ENCODE data around the gene MED12. TPM values are rescaled to one million over a fixed set of nuclear protein-coding genes. Genes with fewer than 3 reads are reported as not detected.

The MED12 gene
- total RNA-seq, 2 experiments from 2014 or later = 46.2 to 56.4 TPM

GRCh38 chrX:71140440-71140839 is 22.0 kb downstream of the MED12 start:
- POLR2A ChIA-PET = no interaction called here
- CTCF ChIA-PET = no interaction called here
- Mint-ChIP-seq H3K4me1 (peaks cover 9% of the 10 kb centered on the region), H3K27me3 (no peaks in the 10 kb centered on the region), H3K27ac (no peak overlapping the region), H3K9me3 (ENCODE audit: low read depth) (no peaks in the 10 kb centered on the region), H3K4me3 (no peak overlapping the region), H3K36me3 (ENCODE audit: low read depth) (peaks cover 15% of the 10 kb centered on the region)
- ATAC-seq (no peak), DNase-seq (no peak)
- intact Hi-C loops (cut with DNase I, micrococcal nuclease) = no loop called here

DNA sequence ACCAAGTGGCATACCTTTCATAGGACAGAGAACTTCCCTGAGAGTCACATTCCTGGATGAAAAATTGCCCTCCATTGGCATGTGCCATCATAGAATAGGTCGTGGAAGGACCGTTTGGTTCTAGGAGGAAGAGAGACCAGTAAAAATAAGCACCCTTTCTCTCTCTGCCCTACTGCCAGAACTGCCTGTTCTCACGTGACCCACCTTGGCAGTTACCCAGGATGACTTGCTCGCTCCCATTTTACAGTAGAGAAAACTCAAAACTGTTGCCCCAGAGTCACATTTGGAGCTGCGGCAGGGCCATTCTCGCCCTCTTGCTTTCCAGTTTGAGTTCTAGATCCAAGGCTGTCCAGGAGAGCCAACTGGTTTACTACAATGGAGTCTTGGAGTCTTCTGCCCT is 25.1 kb downstream of the MED12 start:
- no peak overlapping the region for H3K27ac Mint-ChIP-seq
- ATAC-seq = no peak
- intact Hi-C loops (cut with DNase I, micrococcal nuclease) = no loop called here
- no peaks in the 10 kb centered on the region for H3K9me3 Mint-ChIP-seq (ENCODE audit: low read depth)
- no peak overlapping the region for H3K4me3 Mint-ChIP-seq
- POLR2A ChIA-PET = interaction anchor here (0.7 kb wide), 1 partner anchor 19 kb away, joined by 3 read pairs; no protein-coding TSS in a partner anchor
- peaks cover 8% of the 10 kb centered on the region for H3K36me3 Mint-ChIP-seq (ENCODE audit: low read depth)
- H3K27me3 Mint-ChIP-seq = no peaks in the 10 kb centered on the region
- CTCF ChIA-PET = no interaction called here
- H3K4me1 Mint-ChIP-seq = peaks cover 17% of the 10 kb centered on the region
- no peak for DNase-seq

- Mint-ChIP-seq H3K4me3 (no peak within 1 kb of the TSS), H3K4me1 (peaks cover 15% of the 10 kb centered on the region), H3K27me3 (no peaks in the 10 kb centered on the region), H3K27ac (no peak within 1 kb of the TSS), H3K9me3 (ENCODE audit: low read depth) (no peaks in the 10 kb centered on the region), H3K36me3 (ENCODE audit: low read depth) (peaks cover 3% of the 10 kb centered on the region)
- ATAC-seq (no peak), DNase-seq (no peak)
- ChIA-PET POLR2A (interaction anchor here (0.5 kb wide), 1 partner anchor 148 kb away, joined by 3 read pairs; no protein-coding TSS in a partner anchor), CTCF (no interaction called here)
- intact Hi-C loops (cut with DNase I, micrococcal nuclease) = no loop called here
Measured at GRCh38 chrX:71144651-71145050, 26.3 kb downstream of the MED12 start, which contains the start of gene NLGN3. Gene NLGN3 (plus strand): TSS chrX:71144841. CDS start chrX:71147750, 2,909 bp downstream.

GRCh38 chrX:71147496-71148277 is 29.3 kb downstream of the MED12 start:
- no peak for ATAC-seq
- intact Hi-C loops (cut with DNase I, micrococcal nuclease) = no loop called here
- Mint-ChIP-seq H3K36me3 (ENCODE audit: low read depth) (peaks cover 1% of the 10 kb centered on the region), H3K27ac (no peak overlapping the region), H3K27me3 (no peaks in the 10 kb centered on the region), H3K4me3 (no peak overlapping the region), H3K4me1 (peaks cover 13% of the 10 kb centered on the region), H3K9me3 (ENCODE audit: low read depth) (no peaks in the 10 kb centered on the region)
- ChIA-PET CTCF (no interaction called here), POLR2A (no interaction called here)
- DNase-seq = no peak

GRCh38 chrX:71148278-71148663 is 29.9 kb downstream of the MED12 start:
- POLR2A ChIA-PET = no interaction called here

DNA sequence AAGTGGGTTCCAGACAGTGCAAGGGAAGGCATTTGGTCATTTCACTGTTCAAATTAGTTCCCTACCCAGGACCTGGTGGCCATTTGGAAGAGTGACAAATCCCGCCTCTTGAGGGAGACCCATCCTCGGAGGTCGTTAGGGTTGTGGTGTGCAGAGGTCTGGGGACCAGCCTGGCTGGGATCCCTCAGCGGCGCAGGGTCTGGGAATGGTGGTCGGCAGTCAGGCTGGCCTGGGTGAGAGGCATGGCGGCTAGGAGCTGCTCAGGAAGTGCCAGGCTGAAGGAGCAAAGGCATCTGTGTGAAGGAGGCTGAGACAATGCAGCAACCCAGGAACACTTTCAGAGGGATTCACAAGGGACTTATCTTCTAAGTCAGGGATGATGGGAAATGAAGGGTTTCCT is 33.0 kb downstream of the MED12 start:
- H3K27me3 Mint-ChIP-seq = no peaks in the 10 kb centered on the region
- DNase-seq = no peak
- POLR2A ChIA-PET = no interaction called here
- no peaks in the 10 kb centered on the region for H3K9me3 Mint-ChIP-seq (ENCODE audit: low read depth)
- peaks cover 3% of the 10 kb centered on the region for H3K4me1 Mint-ChIP-seq
- ATAC-seq = no peak
- peaks cover 2% of the 10 kb centered on the region for H3K36me3 Mint-ChIP-seq (ENCODE audit: low read depth)
- intact Hi-C loops (cut with DNase I, micrococcal nuclease) = no loop called here
- CTCF ChIA-PET = interaction anchor here (0.6 kb wide), 1 partner anchor 13 kb away, joined by 5 read pairs; no protein-coding TSS in a partner anchor
- H3K27ac Mint-ChIP-seq = no peak overlapping the region
- no peak overlapping the region for H3K4me3 Mint-ChIP-seq

More at GRCh38 chrX:71148278-71148663, 29.9 kb downstream of the MED12 start:
- Mint-ChIP-seq H3K9me3 (ENCODE audit: low read depth) (no peaks in the 10 kb centered on the region), H3K27me3 (no peaks in the 10 kb centered on the region), H3K27ac (no peak overlapping the region), H3K4me3 (no peak overlapping the region), H3K4me1 (peaks cover 13% of the 10 kb centered on the region), H3K36me3 (ENCODE audit: low read depth) (peaks cover under 1% of the 10 kb centered on the region)
- intact Hi-C loops (cut with DNase I, micrococcal nuclease) = no loop called here
- DNase-seq = no peak
- ATAC-seq = no peak
- CTCF ChIA-PET = interaction anchor here (1.1 kb wide), 1 partner anchor 30 kb away, joined by 3 read pairs; no protein-coding TSS in a partner anchor

DNA sequence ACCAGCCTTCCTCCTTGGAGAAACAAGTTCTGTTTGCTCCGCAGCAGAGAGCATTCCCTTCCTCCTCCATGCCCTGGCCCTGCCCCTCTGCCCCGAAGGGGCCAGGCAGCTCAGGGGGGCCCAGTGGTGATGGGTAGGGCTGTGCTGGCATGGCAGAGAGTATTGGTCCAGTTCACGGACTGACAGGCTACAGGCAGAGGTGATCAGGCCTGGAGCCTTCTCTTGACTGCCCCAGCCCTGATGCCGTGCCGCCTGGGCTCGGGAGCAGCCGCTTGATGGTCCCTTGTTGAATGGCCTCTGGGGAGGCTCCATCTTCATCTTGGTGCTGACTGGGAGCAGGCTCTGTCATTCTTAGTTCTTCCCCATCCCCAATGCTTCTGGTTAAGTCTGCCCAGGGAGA is 35.8 kb downstream of the MED12 start:
- DNase-seq (no peak), ATAC-seq (no peak)
- CTCF ChIA-PET = no interaction called here
- Mint-ChIP-seq H3K36me3 (ENCODE audit: low read depth) (peaks cover 2% of the 10 kb centered on the region), H3K9me3 (ENCODE audit: low read depth) (no peaks in the 10 kb centered on the region), H3K4me3 (no peak overlapping the region), H3K27me3 (no peaks in the 10 kb centered on the region), H3K27ac (no peak overlapping the region), H3K4me1 (peaks cover 2% of the 10 kb centered on the region)
- intact Hi-C loops (cut with DNase I, micrococcal nuclease) = no loop called here
- POLR2A ChIA-PET = no interaction called here

GRCh38 chrX:71154641-71155040 is 36.2 kb downstream of the MED12 start:
- Mint-ChIP-seq H3K36me3 (ENCODE audit: low read depth) (peaks cover 2% of the 10 kb centered on the region), H3K4me3 (no peak overlapping the region), H3K9me3 (ENCODE audit: low read depth) (no peaks in the 10 kb centered on the region), H3K4me1 (peaks cover 5% of the 10 kb centered on the region), H3K27me3 (no peaks in the 10 kb centered on the region), H3K27ac (no peak overlapping the region)
- POLR2A ChIA-PET = no interaction called here
- CTCF ChIA-PET = interaction anchor here (1.2 kb wide), 1 partner anchor 16 kb away, joined by 4 read pairs; no protein-coding TSS in a partner anchor
- ATAC-seq (no peak), DNase-seq (no peak)
- intact Hi-C loops (cut with DNase I, micrococcal nuclease) = no loop called here

- no peak for DNase-seq
- no peaks in the 10 kb centered on the region for H3K9me3 Mint-ChIP-seq (ENCODE audit: low read depth)
- H3K27ac Mint-ChIP-seq = no peak overlapping the region
- POLR2A ChIA-PET = no interaction called here
- H3K4me3 Mint-ChIP-seq = no peak overlapping the region
- ATAC-seq = no peak
- peaks cover 5% of the 10 kb centered on the region for H3K4me1 Mint-ChIP-seq
- peaks cover 2% of the 10 kb centered on the region for H3K36me3 Mint-ChIP-seq (ENCODE audit: low read depth)
- CTCF ChIA-PET = no interaction called here
- intact Hi-C loops (cut with DNase I, micrococcal nuclease) = no loop called here
- no peaks in the 10 kb centered on the region for H3K27me3 Mint-ChIP-seq
Measured at GRCh38 chrX:71158603-71159002, 40.2 kb downstream of the MED12 start.

- no peak overlapping the region for H3K4me3 Mint-ChIP-seq
- ChIA-PET CTCF (interaction anchor here (0.6 kb wide), 1 partner anchor 42 kb away, joined by 8 read pairs; no protein-coding TSS in a partner anchor), POLR2A (no interaction called here)
- no peak overlapping the region for H3K27ac Mint-ChIP-seq
- H3K4me1 Mint-ChIP-seq = peaks cover 5% of the 10 kb centered on the region
- intact Hi-C loops (cut with DNase I, micrococcal nuclease) = no loop called here
- DNase-seq (no peak), ATAC-seq (peak; percentile 36)
- no peaks in the 10 kb centered on the region for H3K27me3 Mint-ChIP-seq
- H3K36me3 Mint-ChIP-seq (ENCODE audit: low read depth) = peaks cover 2% of the 10 kb centered on the region
- H3K9me3 Mint-ChIP-seq (ENCODE audit: low read depth) = no peaks in the 10 kb centered on the region
Measured at GRCh38 chrX:71159335-71159734, 40.9 kb downstream of the MED12 start.

GRCh38 chrX:71160475-71160874 is 42.1 kb downstream of the MED12 start:
- no peak for ATAC-seq
- ChIA-PET POLR2A (no interaction called here), CTCF (no interaction called here)
- H3K27me3 Mint-ChIP-seq = no peaks in the 10 kb centered on the region
- DNase-seq = no peak
- intact Hi-C loops (cut with DNase I, micrococcal nuclease) = no loop called here
- H3K9me3 Mint-ChIP-seq (ENCODE audit: low read depth) = no peaks in the 10 kb centered on the region
- H3K27ac Mint-ChIP-seq = no peak overlapping the region
- H3K4me1 Mint-ChIP-seq = peaks cover 5% of the 10 kb centered on the region
- H3K4me3 Mint-ChIP-seq = no peak overlapping the region
- peaks cover 2% of the 10 kb centered on the region for H3K36me3 Mint-ChIP-seq (ENCODE audit: low read depth)

DNA sequence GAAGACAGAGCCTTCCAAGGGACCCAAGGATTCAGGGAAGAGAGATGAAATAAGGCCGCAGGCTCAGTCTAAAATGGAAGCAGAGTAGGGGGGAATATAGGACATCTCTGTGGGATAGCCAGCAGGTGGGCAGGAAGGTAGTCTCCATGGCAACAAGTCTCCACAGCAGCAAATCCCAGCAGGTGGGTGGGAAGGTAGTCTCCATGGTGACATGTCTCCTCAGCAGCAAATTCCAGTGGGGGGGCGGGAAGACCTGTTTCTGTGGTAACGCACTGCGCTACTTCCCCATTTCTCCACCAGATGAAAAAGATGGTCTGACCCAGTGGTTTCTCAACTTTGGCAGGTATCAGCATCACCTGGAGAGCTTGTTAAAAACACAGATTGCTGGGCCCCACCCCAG is 44.6 kb downstream of the MED12 start:
- no peaks in the 10 kb centered on the region for H3K27me3 Mint-ChIP-seq
- ChIA-PET POLR2A (no interaction called here), CTCF (interaction anchor here (1.0 kb wide), 1 partner anchor 113 kb away, joined by 4 read pairs; no protein-coding TSS in a partner anchor)
- peaks cover 3% of the 10 kb centered on the region for H3K36me3 Mint-ChIP-seq (ENCODE audit: low read depth)
- no peak overlapping the region for H3K27ac Mint-ChIP-seq
- ATAC-seq = no peak
- no peak overlapping the region for H3K4me3 Mint-ChIP-seq
- H3K9me3 Mint-ChIP-seq (ENCODE audit: low read depth) = no peaks in the 10 kb centered on the region
- intact Hi-C loops (cut with DNase I, micrococcal nuclease) = no loop called here
- H3K4me1 Mint-ChIP-seq = peaks cover 5% of the 10 kb centered on the region
- DNase-seq = no peak

Measured in activated CD4-positive, alpha-beta T cell treated with anti-CD3 and anti-CD28 coated beads for 36 hours (primary cell).